ENCODE measurements around the gene NDRG4.

GRCh38 chr16:58493756-58494431 lies 6.0 kb upstream of the NDRG4 start:
- TF ChIP-seq EZH2phosphoT487 (IDR thresholded peaks at IDR 0.05; ENCODE audit: low read depth, severe bottlenecking, unreplicated experiment) = no peak
- TF ChIP-seq CTCF (IDR thresholded peaks at IDR 0.05; ENCODE audit: poor library complexity) = no peak

All from hepatocyte (in vitro differentiated cells).